ENCODE measurements around the gene RNF133.

RNF133 gene

DNA sequence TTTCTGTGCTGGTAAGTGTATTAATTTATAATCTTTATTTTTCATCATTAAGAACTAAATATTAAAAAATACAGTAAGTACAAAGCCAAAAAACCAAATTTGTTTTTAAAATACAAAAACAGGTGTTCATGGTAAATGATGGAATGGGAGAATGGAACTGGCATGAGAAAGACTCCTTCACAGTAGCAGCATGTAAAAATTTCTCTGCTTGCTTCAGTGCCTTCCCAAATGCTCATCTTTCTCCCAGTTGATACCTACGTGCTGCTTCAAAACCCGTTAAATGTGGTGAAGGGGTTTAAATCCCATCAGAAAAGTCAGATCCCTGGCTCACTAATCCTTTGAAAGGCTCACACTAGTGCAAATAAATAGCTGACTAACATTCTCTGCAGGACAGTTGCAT is 4.2 kb downstream of the RNF133 start:
- Histone ChIP-seq H3K79me2 (no peaks in the 10 kb centered on the region), H3K27me3 (ENCODE audit: control insufficient read depth, insufficient read depth, low read length) (no peaks in the 10 kb centered on the region), H3K9ac (no peak overlapping the region), H3K4me3 (ENCODE audit: low read depth, low read length) (no peak overlapping the region), H3K4me1 (no peaks in the 10 kb centered on the region), H3K4me2 (ENCODE audit: low read length) (no peak overlapping the region), H3K27ac (no peak overlapping the region), H3K9me3 (ENCODE audit: control insufficient read depth, low read length) (no peaks in the 10 kb centered on the region), H3K36me3 (ENCODE audit: control insufficient read depth, insufficient read depth, low read length) (no peaks in the 10 kb centered on the region), H2AFZ (no peak overlapping the region)
- TF ChIP-seq, protein P1, sequence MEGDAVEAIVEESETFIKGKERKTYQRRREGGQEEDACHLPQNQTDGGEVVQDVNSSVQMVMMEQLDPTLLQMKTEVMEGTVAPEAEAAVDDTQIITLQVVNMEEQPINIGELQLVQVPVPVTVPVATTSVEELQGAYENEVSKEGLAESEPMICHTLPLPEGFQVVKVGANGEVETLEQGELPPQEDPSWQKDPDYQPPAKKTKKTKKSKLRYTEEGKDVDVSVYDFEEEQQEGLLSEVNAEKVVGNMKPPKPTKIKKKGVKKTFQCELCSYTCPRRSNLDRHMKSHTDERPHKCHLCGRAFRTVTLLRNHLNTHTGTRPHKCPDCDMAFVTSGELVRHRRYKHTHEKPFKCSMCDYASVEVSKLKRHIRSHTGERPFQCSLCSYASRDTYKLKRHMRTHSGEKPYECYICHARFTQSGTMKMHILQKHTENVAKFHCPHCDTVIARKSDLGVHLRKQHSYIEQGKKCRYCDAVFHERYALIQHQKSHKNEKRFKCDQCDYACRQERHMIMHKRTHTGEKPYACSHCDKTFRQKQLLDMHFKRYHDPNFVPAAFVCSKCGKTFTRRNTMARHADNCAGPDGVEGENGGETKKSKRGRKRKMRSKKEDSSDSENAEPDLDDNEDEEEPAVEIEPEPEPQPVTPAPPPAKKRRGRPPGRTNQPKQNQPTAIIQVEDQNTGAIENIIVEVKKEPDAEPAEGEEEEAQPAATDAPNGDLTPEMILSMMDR (IDR thresholded peaks at IDR 0.05) = no peak

DNA sequence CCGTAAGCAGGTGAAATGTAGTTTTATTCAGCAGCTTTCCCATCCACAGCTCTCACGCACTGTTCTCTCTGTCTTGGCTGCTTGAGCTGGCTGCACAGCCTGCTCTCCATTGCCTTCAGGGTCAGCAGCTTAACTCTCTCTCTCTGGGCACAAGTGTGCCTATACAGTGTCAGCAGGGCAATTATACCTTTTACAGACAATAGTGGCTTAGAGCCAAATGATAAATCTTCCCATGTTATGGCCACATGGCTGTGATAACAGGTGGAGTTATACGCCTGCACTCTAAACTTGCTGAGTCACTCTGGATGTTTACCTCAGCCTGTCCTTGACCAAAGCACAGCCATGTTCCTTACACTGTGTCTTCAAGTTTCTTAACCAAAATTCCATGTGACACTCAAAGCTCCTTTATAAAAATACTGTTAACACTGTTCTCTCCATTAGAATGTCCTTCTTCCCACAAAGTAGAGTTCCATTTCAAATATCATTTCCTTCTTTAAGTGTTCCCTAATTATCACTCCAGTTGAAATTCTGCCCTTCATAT is 6.1 kb downstream of the RNF133 start:
- Histone ChIP-seq H3K4me3 (ENCODE audit: low read depth, low read length) (no peak overlapping the region), H3K4me1 (no peaks in the 10 kb centered on the region), H3K36me3 (ENCODE audit: control insufficient read depth, insufficient read depth, low read length) (no peaks in the 10 kb centered on the region), H3K27me3 (ENCODE audit: control insufficient read depth, insufficient read depth, low read length) (no peaks in the 10 kb centered on the region), H3K9me3 (ENCODE audit: control insufficient read depth, low read length) (no peaks in the 10 kb centered on the region), H3K79me2 (no peaks in the 10 kb centered on the region), H3K9ac (no peak overlapping the region), H3K27ac (no peak overlapping the region), H3K4me2 (ENCODE audit: low read length) (no peak overlapping the region), H2AFZ (no peak overlapping the region)
- TF ChIP-seq, protein P1 (IDR thresholded peaks at IDR 0.05) = no peak

DNA sequence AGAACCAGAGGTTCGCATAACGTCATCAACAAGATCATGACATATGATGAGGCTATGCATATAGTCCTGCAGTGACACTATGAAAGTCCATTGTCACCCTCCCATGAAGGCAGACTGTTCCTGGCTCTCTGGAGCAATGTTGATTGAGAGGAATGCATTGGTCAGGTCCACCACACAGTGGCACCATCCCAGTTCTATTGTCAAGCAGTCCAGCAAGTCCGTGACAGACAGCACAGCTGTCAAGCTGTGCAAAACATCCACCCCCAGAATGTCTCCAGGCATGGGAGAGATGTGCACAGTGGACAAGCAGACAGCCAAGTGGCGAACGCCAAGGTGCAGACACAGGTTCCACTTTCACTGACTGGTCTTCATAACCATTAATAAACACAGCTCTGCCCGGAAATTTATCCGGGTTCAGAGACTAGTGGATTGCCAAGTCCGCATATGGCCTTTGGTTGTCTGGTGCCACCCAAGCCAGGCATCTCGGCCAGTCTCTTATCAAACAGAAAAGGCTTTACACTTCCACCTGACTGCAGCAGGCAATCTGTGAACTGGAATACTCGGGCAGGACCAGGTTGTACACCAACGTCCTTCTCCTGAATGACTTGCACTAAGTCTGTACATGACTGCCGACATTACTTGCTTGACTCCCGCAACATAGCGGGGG is 7.2 kb downstream of the RNF133 start:
- TF ChIP-seq, protein P1 (IDR thresholded peaks at IDR 0.05) = no peak
- no peak overlapping the region for H3K4me2 ChIP-seq (ENCODE audit: low read length)
- no peaks in the 10 kb centered on the region for H3K9me3 ChIP-seq (ENCODE audit: control insufficient read depth, low read length)
- H2AFZ ChIP-seq = no peak overlapping the region
- no peaks in the 10 kb centered on the region for H3K4me1 ChIP-seq
- H3K36me3 ChIP-seq (ENCODE audit: control insufficient read depth, insufficient read depth, low read length) = no peaks in the 10 kb centered on the region
- no peak overlapping the region for H3K9ac ChIP-seq
- no peak overlapping the region for H3K27ac ChIP-seq
- H3K79me2 ChIP-seq = no peaks in the 10 kb centered on the region
- H3K27me3 ChIP-seq (ENCODE audit: control insufficient read depth, insufficient read depth, low read length) = no peaks in the 10 kb centered on the region
- no peak overlapping the region for H3K4me3 ChIP-seq (ENCODE audit: low read depth, low read length)

DNA sequence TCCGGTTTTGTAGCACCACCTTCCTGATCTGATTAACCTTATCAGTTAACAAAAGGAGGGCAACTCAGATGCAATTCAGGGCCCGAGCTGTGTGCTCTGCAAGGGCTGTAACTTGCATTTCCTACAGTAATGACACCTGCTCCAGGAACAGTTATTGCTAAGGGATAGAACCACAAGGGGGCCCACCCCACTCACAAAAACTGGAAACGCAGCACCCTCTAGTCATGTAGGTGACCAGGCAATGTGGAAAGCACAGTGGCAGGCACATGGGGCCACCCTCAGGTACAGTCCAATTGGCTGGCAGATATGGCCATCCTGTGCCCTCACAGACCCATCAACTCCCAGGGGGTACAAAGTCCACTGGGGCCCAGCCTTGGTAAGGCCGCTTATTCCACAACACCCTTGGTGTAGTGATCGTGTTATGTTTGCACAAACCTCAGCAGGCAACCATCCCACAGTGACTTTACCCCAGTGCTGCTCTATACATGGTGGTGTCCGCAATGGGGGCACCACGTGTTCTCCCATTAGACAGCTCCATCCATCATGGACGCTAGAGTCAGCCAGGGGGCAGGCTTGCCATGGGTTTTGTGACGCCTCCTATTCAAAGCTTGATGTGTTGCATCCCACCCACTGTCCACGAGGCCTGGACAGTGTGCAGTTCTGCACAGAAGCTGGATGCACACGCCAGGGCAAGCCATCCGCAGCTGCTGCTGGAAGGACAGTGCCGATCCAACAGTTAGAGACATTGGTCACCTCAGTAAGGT is 9.4 kb downstream of the RNF133 start:
- Histone ChIP-seq H3K4me3 (ENCODE audit: low read depth, low read length) (no peak overlapping the region), H3K4me2 (ENCODE audit: low read length) (no peak overlapping the region), H3K27ac (no peak overlapping the region), H3K9ac (no peak overlapping the region), H3K4me1 (no peaks in the 10 kb centered on the region), H3K36me3 (ENCODE audit: control insufficient read depth, insufficient read depth, low read length) (no peaks in the 10 kb centered on the region), H2AFZ (no peak overlapping the region), H3K79me2 (no peaks in the 10 kb centered on the region), H3K27me3 (ENCODE audit: control insufficient read depth, insufficient read depth, low read length) (no peaks in the 10 kb centered on the region), H3K9me3 (ENCODE audit: control insufficient read depth, low read length) (no peaks in the 10 kb centered on the region)
- TF ChIP-seq, protein P1 (IDR thresholded peaks at IDR 0.05) = no peak
